Measurements from ENCODE around the gene SNAP25.

SNAP25 gene

GRCh38 chr20:10330071-10330470 lies 111.4 kb downstream of the SNAP25 start:
- no peak for DNase-seq (ENCODE audit: extremely low read depth, low read depth)
- TF ChIP-seq CTCF (IDR thresholded peaks at IDR 0.05; ENCODE audit: low read depth, low read length) = no peak

- peak; percentile 67 for DNase-seq (ENCODE audit: extremely low read depth, low read depth)
- no peak for TF ChIP-seq CTCF (IDR thresholded peaks at IDR 0.05; ENCODE audit: low read depth, low read length)
Measured at GRCh38 chr20:10332656-10333415, 114.2 kb downstream of the SNAP25 start.

- no peak for TF ChIP-seq CTCF (IDR thresholded peaks at IDR 0.05; ENCODE audit: low read depth, low read length)
- no peak for DNase-seq (ENCODE audit: extremely low read depth, low read depth)
Measured at GRCh38 chr20:10336959-10337729, 118.5 kb downstream of the SNAP25 start.

- TF ChIP-seq CTCF (IDR thresholded peaks at IDR 0.05; ENCODE audit: low read depth, low read length) = no peak
- no peak for DNase-seq (ENCODE audit: extremely low read depth, low read depth)
Measured at GRCh38 chr20:10338426-10339180, 120.0 kb downstream of the SNAP25 start.

GRCh38 chr20:10339609-10340008 lies 121.0 kb downstream of the SNAP25 start:
- no peak for TF ChIP-seq CTCF (IDR thresholded peaks at IDR 0.05; ENCODE audit: low read depth, low read length)
- no peak for DNase-seq (ENCODE audit: extremely low read depth, low read depth)

GRCh38 chr20:10342152-10342551 lies 123.5 kb downstream of the SNAP25 start:
- DNase-seq (ENCODE audit: extremely low read depth, low read depth) = no peak
- no peak for TF ChIP-seq CTCF (IDR thresholded peaks at IDR 0.05; ENCODE audit: low read depth, low read length)
